ENCODE results near the gene TBX20. TPM values are rescaled to one million over a fixed set of nuclear protein-coding genes. Genes with fewer than 3 reads are reported as not detected.

TBX20 gene, protein sequence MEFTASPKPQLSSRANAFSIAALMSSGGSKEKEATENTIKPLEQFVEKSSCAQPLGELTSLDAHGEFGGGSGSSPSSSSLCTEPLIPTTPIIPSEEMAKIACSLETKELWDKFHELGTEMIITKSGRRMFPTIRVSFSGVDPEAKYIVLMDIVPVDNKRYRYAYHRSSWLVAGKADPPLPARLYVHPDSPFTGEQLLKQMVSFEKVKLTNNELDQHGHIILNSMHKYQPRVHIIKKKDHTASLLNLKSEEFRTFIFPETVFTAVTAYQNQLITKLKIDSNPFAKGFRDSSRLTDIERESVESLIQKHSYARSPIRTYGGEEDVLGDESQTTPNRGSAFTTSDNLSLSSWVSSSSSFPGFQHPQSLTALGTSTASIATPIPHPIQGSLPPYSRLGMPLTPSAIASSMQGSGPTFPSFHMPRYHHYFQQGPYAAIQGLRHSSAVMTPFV
- total RNA-seq, result 49.5 and 54.4 TPM in 2 replicates

DNA sequence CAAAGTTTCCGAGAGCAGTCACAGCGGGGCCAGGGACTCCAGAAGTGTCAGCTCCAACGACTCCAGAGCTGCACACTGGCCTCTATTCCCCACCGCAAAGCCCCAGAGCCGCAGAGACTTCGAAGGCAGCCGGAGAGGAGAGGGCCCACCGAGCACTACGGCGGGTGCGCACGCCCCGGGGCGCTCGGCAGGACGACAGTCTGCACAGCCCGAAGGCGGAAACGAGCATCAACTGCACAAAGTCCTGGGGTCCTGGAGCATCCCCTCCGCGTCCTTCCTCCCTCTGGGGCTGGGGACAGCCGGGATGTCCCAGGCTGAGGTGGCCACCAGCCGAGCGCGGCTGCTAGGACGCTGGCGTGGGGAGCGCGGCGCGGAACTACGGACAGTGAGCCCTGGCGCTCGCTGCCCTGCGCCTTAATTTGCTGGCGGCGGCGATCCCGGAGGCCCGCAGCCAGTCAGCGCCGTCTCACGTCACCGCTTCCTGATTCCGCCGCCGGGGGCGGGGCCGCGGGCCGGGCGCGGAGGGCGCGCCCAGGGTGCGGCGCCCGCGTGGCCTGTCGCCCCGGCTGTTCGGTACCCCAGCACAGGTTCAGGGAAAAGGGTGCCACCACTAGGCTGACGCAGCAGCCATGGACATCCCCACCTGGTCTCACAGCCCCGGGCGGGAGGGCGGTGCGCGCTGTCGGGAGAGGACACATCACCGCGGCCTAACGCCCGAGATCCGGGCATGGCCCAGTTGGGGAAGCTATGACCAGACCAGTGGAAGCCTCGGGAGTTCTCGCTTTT, at the start of gene TBX20:
Gene TBX20 (minus strand): TSS at position 391 of the 786 bp plus-strand sequence. CDS start 480 bp downstream, outside the sequence.

Other genes with a start within 250 kb of the TBX20 start
- 41.0 and 57.3 TPM in 2 replicates for gene DPY19L1, start 216.6 kb downstream of the TBX20 start, total RNA-seq

Measured in cardiac atrium fibroblast (primary cell).